ENCODE data around the gene ZNF396. TPM values are rescaled to one million over a fixed set of nuclear protein-coding genes. Genes with fewer than 3 reads are reported as not detected.
A peak's percentile ranks its signal among the peaks of the same experiment; 100 is the strongest.

The ZNF396 gene
- total RNA-seq, 1 donor from 2014 or later = 1.6 TPM

- no peaks in the 10 kb centered on the region for H3K36me3 Mint-ChIP-seq
- H3K4me3 Mint-ChIP-seq = no peak overlapping the region
- no peak for DNase-seq (ENCODE audit: low spot score in 2 of 2, unreplicated experiment in 2 of 2)
- no peak overlapping the region for H3K27ac Mint-ChIP-seq
- H3K27me3 Mint-ChIP-seq (ENCODE audit: low read depth) = peaks cover 25% of the 10 kb centered on the region
- H3K4me1 Mint-ChIP-seq = no peaks in the 10 kb centered on the region
- peaks cover 10% of the 10 kb centered on the region for H3K9me3 Mint-ChIP-seq
- TF ChIP-seq, protein P1, sequence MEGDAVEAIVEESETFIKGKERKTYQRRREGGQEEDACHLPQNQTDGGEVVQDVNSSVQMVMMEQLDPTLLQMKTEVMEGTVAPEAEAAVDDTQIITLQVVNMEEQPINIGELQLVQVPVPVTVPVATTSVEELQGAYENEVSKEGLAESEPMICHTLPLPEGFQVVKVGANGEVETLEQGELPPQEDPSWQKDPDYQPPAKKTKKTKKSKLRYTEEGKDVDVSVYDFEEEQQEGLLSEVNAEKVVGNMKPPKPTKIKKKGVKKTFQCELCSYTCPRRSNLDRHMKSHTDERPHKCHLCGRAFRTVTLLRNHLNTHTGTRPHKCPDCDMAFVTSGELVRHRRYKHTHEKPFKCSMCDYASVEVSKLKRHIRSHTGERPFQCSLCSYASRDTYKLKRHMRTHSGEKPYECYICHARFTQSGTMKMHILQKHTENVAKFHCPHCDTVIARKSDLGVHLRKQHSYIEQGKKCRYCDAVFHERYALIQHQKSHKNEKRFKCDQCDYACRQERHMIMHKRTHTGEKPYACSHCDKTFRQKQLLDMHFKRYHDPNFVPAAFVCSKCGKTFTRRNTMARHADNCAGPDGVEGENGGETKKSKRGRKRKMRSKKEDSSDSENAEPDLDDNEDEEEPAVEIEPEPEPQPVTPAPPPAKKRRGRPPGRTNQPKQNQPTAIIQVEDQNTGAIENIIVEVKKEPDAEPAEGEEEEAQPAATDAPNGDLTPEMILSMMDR (IDR thresholded peaks at IDR 0.05; ENCODE audit: unreplicated experiment) = no peak
Observed at GRCh38 chr18:35383136-35383535, 6.0 kb upstream of the ZNF396 start.

DNA sequence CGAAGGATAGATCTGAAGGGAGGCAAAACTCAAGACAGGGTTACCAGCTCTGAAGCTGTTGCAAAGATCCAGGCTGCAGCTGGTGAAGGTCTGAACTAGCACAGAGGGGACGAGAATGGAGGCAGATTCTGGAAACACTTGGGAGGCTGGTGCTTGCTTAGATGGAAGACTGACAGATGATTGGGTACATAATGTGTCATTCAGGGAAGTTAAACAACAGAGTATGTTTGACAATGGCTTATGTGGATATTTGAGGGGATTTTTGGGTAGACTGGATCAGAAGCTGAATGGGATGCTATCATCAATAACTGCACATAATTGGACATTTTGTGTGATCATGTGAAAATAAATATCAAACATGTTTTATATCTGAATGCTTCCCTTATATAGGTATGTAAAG lies 2.3 kb upstream of the ZNF396 start:
- no peak for DNase-seq (ENCODE audit: low spot score in 2 of 2, unreplicated experiment in 2 of 2)
- TF ChIP-seq, protein P1 (IDR thresholded peaks at IDR 0.05; ENCODE audit: unreplicated experiment) = no peak
- H3K4me1 Mint-ChIP-seq = peaks cover 2% of the 10 kb centered on the region
- H3K27ac Mint-ChIP-seq = no peak overlapping the region
- H3K36me3 Mint-ChIP-seq = no peaks in the 10 kb centered on the region
- peaks cover 27% of the 10 kb centered on the region for H3K27me3 Mint-ChIP-seq (ENCODE audit: low read depth)
- no peak overlapping the region for H3K4me3 Mint-ChIP-seq
- peaks cover 10% of the 10 kb centered on the region for H3K9me3 Mint-ChIP-seq

- no peak overlapping the region for H3K27ac Mint-ChIP-seq
- no peak overlapping the region for H3K4me3 Mint-ChIP-seq
Observed at GRCh38 chr18:35378574-35378896, 1.4 kb upstream of the ZNF396 start.

GRCh38 chr18:35377875-35378573 lies 887 bp upstream of the ZNF396 start:
- Mint-ChIP-seq H3K27ac (no peak overlapping the region), H3K27me3 (ENCODE audit: low read depth) (peaks cover 25% of the 10 kb centered on the region), H3K4me3 (peak overlapping the region; percentile 75), H3K4me1 (peaks cover 2% of the 10 kb centered on the region), H3K9me3 (peaks cover 10% of the 10 kb centered on the region), H3K36me3 (no peaks in the 10 kb centered on the region)
- no peak for DNase-seq (ENCODE audit: low spot score in 2 of 2, unreplicated experiment in 2 of 2)
- TF ChIP-seq, protein P1 (IDR thresholded peaks at IDR 0.05; ENCODE audit: unreplicated experiment) = no peak

More at GRCh38 chr18:35378574-35378896, 1.4 kb upstream of the ZNF396 start:
- Mint-ChIP-seq H3K27me3 (ENCODE audit: low read depth) (peaks cover 25% of the 10 kb centered on the region), H3K4me1 (peaks cover 2% of the 10 kb centered on the region), H3K9me3 (peaks cover 10% of the 10 kb centered on the region), H3K36me3 (no peaks in the 10 kb centered on the region)
- no peak for DNase-seq (ENCODE audit: low spot score in 2 of 2, unreplicated experiment in 2 of 2)
- TF ChIP-seq, protein P1 (IDR thresholded peaks at IDR 0.05; ENCODE audit: unreplicated experiment) = no peak

GRCh38 chr18:35376393-35376741 lies 770 bp downstream of the ZNF396 start:
- no peaks in the 10 kb centered on the region for H3K36me3 Mint-ChIP-seq
- TF ChIP-seq, protein P1 (IDR thresholded peaks at IDR 0.05; ENCODE audit: unreplicated experiment) = no peak
- no peak for DNase-seq (ENCODE audit: low spot score in 2 of 2, unreplicated experiment in 2 of 2)
- no peak overlapping the region for H3K27ac Mint-ChIP-seq
- H3K9me3 Mint-ChIP-seq = peaks cover 2% of the 10 kb centered on the region
- H3K4me1 Mint-ChIP-seq = peaks cover 2% of the 10 kb centered on the region
- H3K27me3 Mint-ChIP-seq (ENCODE audit: low read depth) = peaks cover 25% of the 10 kb centered on the region
- peak overlapping the region; percentile 67 for H3K4me3 Mint-ChIP-seq
